Esophagus squamous epithelium (tissue), 5 donors: Measurements from ENCODE around the gene SUCLG2. TPM values are rescaled to one million over a fixed set of nuclear protein-coding genes. Genes with fewer than 3 reads are reported as not detected.

ENCODE experiments used
- DNase-seq: peaks from one replicate; lab custom pipeline; 2025; lab: John Stamatoyannopoulos, UW
- H3K27ac ChIP-seq, 4 donors: fragments of 200-600 bp; sonication (generic); one replicate each; pipeline ENCODE4 v1.5.1; 2016 to 2019; ENCODE audit warnings: mild to moderate bottlenecking in 1 of 4
- H3K27me3 ChIP-seq, 4 donors: fragments of 200-600 bp; sonication (generic); 1 replicate in 3 of 4; 2 replicates in 1 of 4; pipeline versions ENCODE4 v1.5.1 to v1.6.0; 2017 to 2021; ENCODE audit warnings: antibody characterized with exemption in 1 of 4
- H3K36me3 ChIP-seq, 3 donors: fragments of 200-600 bp; sonication (generic); one replicate each; pipeline ENCODE4 v1.5.1; 2016 to 2019
- H3K4me1 ChIP-seq, 3 donors: fragments of 200-600 bp; sonication (generic); one replicate each; pipeline ENCODE4 v1.5.1; 2017 to 2019
- H3K4me3 ChIP-seq, 4 donors: fragments of 200-600 bp; sonication (generic); 1 replicate in 3 of 4; 2 replicates in 1 of 4; pipeline ENCODE4 v1.5.1; 2016 to 2019; ENCODE audit warnings: mild to moderate bottlenecking in 2 of 4, moderate library complexity in 1 of 4
- H3K9me3 ChIP-seq, 3 donors: fragments of 200-600 bp; sonication (generic); one replicate each; pipeline ENCODE4 v1.5.1; 2016 to 2019
- POLR2A ChIP-seq, 4 donors: fragments of 450-650 bp; IDR thresholded peaks; one replicate each; pipeline ENCODE4 v1.6.1; 2017; ENCODE audit warnings: antibody characterized with exemption in 4 of 4, mild to moderate bottlenecking in 4 of 4, moderate library complexity in 3 of 4
- WGBS, 2 donors: methylation state at CpG; one replicate each; pipeline ENCODE4 v1.1.5; 2018; 5-methylcytosine and 5-hydroxymethylcytosine counted together
- intact Hi-C: fragments of 100-400 bp; cut with DNase I; formaldehyde crosslinking; loops from one replicate; pipeline ENCODE4 v1.15.0; 2022
- total RNA-seq, 4 donors: library from RNA; depleted of rRNA; stranded (reverse); fragments of >200 nt; gene quantifications; one replicate each; pipeline ENCODE4 v1.1.0, GENCODE V29; 2016
- TF ChIP-seq, protein P1 (sequence below), 6 experiments: fragments of 450-650 bp in 4 of 6; fragments of 200-600 bp in 2 of 6; sonication (generic) in 2 of 6; IDR thresholded peaks; one replicate each; pipeline ENCODE4 v1.5.1; 2016 to 2019; ENCODE audit warnings: antibody characterized with exemption in 6 of 6, mild to moderate bottlenecking in 4 of 6, moderate library complexity in 4 of 6
- donor health status: DM: yes; HTN: yes; CAD: no.

Gene SUCLG2
- total RNA-seq, 4 donors from 2014 or later: 29.4 to 55.4 (median 38.8) TPM

DNA sequence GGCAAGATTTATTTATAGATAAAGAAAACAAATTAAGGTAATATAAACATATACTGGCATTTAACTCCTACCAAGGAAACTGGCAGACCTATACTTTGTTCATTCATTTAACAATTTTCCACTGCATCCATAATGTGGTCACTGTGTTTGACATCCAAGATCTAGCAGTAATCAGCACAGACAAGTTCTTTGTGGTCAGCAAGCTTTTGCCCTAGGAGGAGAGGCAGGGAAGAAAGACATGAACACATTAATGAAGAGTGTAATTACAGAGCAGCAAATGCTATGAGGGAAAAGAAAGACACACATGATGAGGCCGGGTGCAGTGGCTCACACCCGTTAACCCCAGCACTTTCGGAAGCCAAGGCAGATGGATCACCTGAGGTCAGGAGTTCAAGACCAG is 34.4 kb downstream of the SUCLG2 start:
- Histone ChIP-seq H3K4me3 (no peak overlapping the region), H3K27ac (no peak overlapping the region), H3K36me3 (peaks cover 0 to 41% (median 0%) of the 10 kb centered on the region in 3 donors), H3K9me3 (no peaks in the 10 kb centered on the region), H3K4me1 (no peaks in the 10 kb centered on the region), H3K27me3 (no peaks in the 10 kb centered on the region)
- DNase-seq: no peak
- intact Hi-C loops: no loop called here
- WGBS, 2 donors: 88 to 100% methylated on average over 2 to 3 of the region's 3 CpGs
- TF ChIP-seq POLR2A (IDR thresholded peaks at IDR 0.05): no peak
- TF ChIP-seq, protein P1, sequence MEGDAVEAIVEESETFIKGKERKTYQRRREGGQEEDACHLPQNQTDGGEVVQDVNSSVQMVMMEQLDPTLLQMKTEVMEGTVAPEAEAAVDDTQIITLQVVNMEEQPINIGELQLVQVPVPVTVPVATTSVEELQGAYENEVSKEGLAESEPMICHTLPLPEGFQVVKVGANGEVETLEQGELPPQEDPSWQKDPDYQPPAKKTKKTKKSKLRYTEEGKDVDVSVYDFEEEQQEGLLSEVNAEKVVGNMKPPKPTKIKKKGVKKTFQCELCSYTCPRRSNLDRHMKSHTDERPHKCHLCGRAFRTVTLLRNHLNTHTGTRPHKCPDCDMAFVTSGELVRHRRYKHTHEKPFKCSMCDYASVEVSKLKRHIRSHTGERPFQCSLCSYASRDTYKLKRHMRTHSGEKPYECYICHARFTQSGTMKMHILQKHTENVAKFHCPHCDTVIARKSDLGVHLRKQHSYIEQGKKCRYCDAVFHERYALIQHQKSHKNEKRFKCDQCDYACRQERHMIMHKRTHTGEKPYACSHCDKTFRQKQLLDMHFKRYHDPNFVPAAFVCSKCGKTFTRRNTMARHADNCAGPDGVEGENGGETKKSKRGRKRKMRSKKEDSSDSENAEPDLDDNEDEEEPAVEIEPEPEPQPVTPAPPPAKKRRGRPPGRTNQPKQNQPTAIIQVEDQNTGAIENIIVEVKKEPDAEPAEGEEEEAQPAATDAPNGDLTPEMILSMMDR (IDR thresholded peaks at IDR 0.05): no peak

DNA sequence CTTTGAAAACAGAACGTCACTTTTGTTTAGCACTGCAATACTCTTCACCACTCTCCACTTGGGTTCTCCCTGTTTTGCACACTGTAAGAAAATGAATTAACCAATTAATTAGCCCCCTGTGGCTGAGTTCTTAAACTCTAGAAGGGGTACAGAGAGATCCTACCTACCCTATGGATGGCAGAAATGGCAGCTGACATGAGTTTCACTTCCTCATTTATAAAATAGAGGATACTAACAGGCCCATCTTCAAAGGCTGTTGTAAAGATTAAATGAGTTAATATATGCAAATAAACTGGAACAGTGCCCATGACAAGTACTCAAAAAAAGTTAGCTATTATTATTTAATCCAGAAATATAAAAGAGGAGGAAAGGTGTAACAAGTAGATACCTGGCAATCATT is 36.9 kb downstream of the SUCLG2 start:
- no peak for DNase-seq
- intact Hi-C loops: no loop called here

DNA sequence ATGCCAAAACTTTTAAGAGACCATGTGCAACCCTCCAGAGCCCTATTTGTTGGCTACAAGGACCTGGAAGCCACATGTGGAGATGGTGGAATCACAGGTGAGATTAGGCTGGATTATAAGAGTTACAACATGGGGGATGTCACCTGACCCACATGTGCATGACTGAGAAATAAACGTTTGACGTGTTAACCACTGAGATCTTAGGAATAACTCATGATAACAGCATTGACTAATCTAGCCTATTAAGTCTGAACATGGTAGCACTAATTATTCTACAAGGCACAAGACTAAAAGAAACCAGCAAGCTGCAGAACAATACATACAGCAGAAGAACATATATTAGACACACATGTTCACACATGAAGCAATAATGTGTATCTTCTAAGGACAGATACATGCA is 38.4 kb downstream of the SUCLG2 start:
- intact Hi-C loops: no loop called here
- no peaks in the 10 kb centered on the region for H3K4me1 ChIP-seq
- H3K36me3 ChIP-seq: peaks cover 0 to 27% (median 0%) of the 10 kb centered on the region in 3 donors
- H3K27ac ChIP-seq: no peak overlapping the region
- TF ChIP-seq, protein P1 (IDR thresholded peaks at IDR 0.05): no peak
- no peak for TF ChIP-seq POLR2A (IDR thresholded peaks at IDR 0.05)
- H3K27me3 ChIP-seq: no peaks in the 10 kb centered on the region
- DNase-seq: no peak
- H3K9me3 ChIP-seq: no peaks in the 10 kb centered on the region
- WGBS, 2 donors: 84 to 93% methylated on average over 2 of the region's 2 CpGs
- no peak overlapping the region for H3K4me3 ChIP-seq

More for the DNA sequence above, 36.9 kb downstream of the SUCLG2 start:
- no peaks in the 10 kb centered on the region for H3K4me1 ChIP-seq
- H3K9me3 ChIP-seq: no peaks in the 10 kb centered on the region
- TF ChIP-seq POLR2A (IDR thresholded peaks at IDR 0.05): no peak
- TF ChIP-seq, protein P1 (IDR thresholded peaks at IDR 0.05): no peak
- H3K27ac ChIP-seq: no peak overlapping the region
- 84 to 90% methylated on average over 1 of the region's 1 CpG for WGBS, 2 donors
- no peaks in the 10 kb centered on the region for H3K27me3 ChIP-seq
- H3K36me3 ChIP-seq: peaks cover 0 to 27% (median 0%) of the 10 kb centered on the region in 3 donors
- H3K4me3 ChIP-seq: no peak overlapping the region

DNA sequence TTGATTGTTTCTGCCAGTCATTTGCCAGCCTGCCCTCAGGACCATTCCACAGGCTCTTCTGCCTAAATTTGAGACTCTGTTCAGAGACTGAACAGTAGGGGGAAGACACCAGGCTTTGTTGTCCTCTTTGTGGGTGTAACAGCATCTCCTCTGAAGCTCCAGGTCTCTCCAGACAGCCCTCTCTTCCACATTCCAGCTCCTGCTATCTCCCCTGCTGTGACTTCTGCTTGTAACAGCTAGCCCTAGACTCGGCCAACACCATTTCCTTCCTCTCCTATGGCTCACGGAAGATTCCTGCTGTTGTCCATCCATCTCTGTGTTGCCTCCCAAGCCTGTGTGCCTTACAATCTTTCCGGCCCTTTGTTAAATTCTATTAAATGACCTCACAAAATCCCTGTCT is 40.2 kb downstream of the SUCLG2 start:
- WGBS, 2 donors: 83 to 94% methylated on average over 3 of the region's 3 CpGs
- Histone ChIP-seq H3K27me3 (no peaks in the 10 kb centered on the region), H3K27ac (no peak overlapping the region), H3K4me3 (no peak overlapping the region), H3K36me3 (peaks cover 0 to 32% (median 4%) of the 10 kb centered on the region in 3 donors), H3K9me3 (no peaks in the 10 kb centered on the region), H3K4me1 (no peaks in the 10 kb centered on the region)
- TF ChIP-seq, protein P1 (IDR thresholded peaks at IDR 0.05): no peak
- TF ChIP-seq POLR2A (IDR thresholded peaks at IDR 0.05): no peak
- intact Hi-C loops: no loop called here
- DNase-seq: no peak

DNA sequence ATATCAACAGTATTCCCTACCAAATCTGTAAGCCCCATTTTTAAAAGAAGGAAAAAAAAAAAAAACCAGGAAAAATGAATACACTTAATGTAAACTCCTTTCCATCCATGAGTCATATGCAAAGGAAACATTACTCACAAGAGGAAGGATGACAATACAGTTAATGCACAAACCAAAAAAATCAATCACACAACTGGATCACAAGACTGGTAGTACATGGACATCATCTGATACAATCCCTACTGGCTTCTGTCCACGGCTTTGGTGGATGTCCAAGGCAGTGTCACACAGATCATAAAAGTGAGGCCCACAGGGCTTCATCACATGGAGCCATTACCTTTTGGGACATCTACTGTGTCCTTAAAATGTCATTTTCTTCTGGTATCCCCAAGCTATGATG is 44.0 kb downstream of the SUCLG2 start:
- intact Hi-C loops: no loop called here
- no peak for TF ChIP-seq POLR2A (IDR thresholded peaks at IDR 0.05)
- Histone ChIP-seq H3K4me1 (no peaks in the 10 kb centered on the region), H3K27me3 (no peaks in the 10 kb centered on the region), H3K27ac (no peak overlapping the region), H3K9me3 (no peaks in the 10 kb centered on the region), H3K36me3 (peaks cover 0 to 53% (median 17%) of the 10 kb centered on the region in 3 donors), H3K4me3 (no peak overlapping the region)
- no peak for DNase-seq
- WGBS, 2 donors: 67 to 84% methylated on average over 1 of the region's 1 CpG

DNA sequence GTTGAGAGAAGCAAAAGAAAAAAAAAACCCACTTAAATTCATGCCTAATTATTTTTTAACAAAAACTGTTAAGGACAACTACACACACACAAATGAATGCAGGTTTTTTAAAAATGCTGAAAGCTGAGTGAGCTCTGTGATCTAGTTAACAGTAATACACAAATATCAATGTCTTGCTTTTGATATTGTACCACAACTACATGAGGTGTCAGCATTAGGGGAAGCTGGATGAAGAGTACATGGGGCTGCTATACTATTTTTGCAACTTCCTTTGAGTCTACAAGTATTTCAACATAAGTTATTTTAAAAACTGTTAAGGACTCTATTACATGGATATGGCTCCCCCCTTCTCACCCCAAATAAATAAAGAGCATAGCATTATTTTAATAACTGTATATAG is 44.7 kb downstream of the SUCLG2 start:
- Histone ChIP-seq H3K27me3 (no peaks in the 10 kb centered on the region), H3K27ac (no peak overlapping the region), H3K4me3 (no peak overlapping the region), H3K36me3 (peaks cover 0 to 61% (median 17%) of the 10 kb centered on the region in 3 donors), H3K9me3 (no peaks in the 10 kb centered on the region), H3K4me1 (no peaks in the 10 kb centered on the region)
- intact Hi-C loops: no loop called here
- no peak for TF ChIP-seq POLR2A (IDR thresholded peaks at IDR 0.05)
- TF ChIP-seq, protein P1 (IDR thresholded peaks at IDR 0.05): no peak
- DNase-seq: no peak
